Kidney (tissue), 14 donors: ENCODE results near the gene PARP15. TPM values are rescaled to one million over a fixed set of nuclear protein-coding genes. Genes with fewer than 3 reads are reported as not detected.

Experiments used
- DNase-seq, 5 donors: peaks; one replicate each; pipeline ENCODE4 v3.0.0-alpha.2; 2013 to 2020
- FAIRE-seq: peaks from 2 replicates; lab custom pipeline; 2012; peaks lifted over from hg19 to GRCh38; lab: Jason Lieb, UNC
- H3K27ac ChIP-seq, 2 donors: one replicate each; pipeline ENCODE4 v1.7.0; 2013; ENCODE audit warnings: low read depth in 2 of 2, low read length in 2 of 2, inconsistent platforms in 1 of 2
- H3K27me3 ChIP-seq: one replicate; pipeline ENCODE4 v1.7.1; 2013; ENCODE audit warnings: low read length, inconsistent platforms; ENCODE audit not compliant: control insufficient read depth, insufficient read depth
- H3K36me3 ChIP-seq, 3 donors: one replicate each; pipeline versions ENCODE4 v1.7.0 to v1.7.1; 2013; ENCODE audit warnings: low read length in 3 of 3, control low read depth in 1 of 3, inconsistent platforms in 1 of 3; ENCODE audit not compliant: insufficient read depth in 3 of 3, control insufficient read depth in 2 of 3
- H3K4me1 ChIP-seq, 3 donors: one replicate each; pipeline versions ENCODE4 v1.7.0 to v1.7.1; 2013; ENCODE audit warnings: low read length in 3 of 3, inconsistent platforms in 1 of 3, low read depth in 1 of 3; ENCODE audit not compliant: control insufficient read depth in 2 of 3, insufficient read depth in 2 of 3
- H3K4me3 ChIP-seq, 3 donors: one replicate each; pipeline versions ENCODE4 v1.7.0 to v1.8.1; 2013; ENCODE audit warnings: low read length in 3 of 3, control low read depth in 1 of 3, inconsistent platforms in 1 of 3
- H3K9ac ChIP-seq, 3 donors: one replicate each; pipeline versions ENCODE4 v1.7.0 to v1.7.1; 2013; ENCODE audit warnings: low read length in 3 of 3, control low read depth in 1 of 3, inconsistent platforms in 1 of 3
- H3K9me3 ChIP-seq, 3 donors: one replicate each; pipeline versions ENCODE4 v1.7.0 to v1.7.1; 2013; ENCODE audit warnings: low read length in 3 of 3, control low read depth in 1 of 3, inconsistent platforms in 1 of 3; ENCODE audit not compliant: control insufficient read depth in 2 of 3, insufficient read depth in 1 of 3
- CTCF ChIP-seq: IDR thresholded peaks from 3 replicates; pipeline ENCODE4 v1.5.1; 2012; ENCODE audit warnings: mild to moderate bottlenecking, moderate library complexity, borderline replicate concordance; ENCODE audit not compliant: insufficient read depth; ENCODE audit errors: extremely low read depth
- intact Hi-C: fragments of 100-400 bp; cut with DNase I; formaldehyde crosslinking; loops from one replicate; pipeline ENCODE4 v1.11.1; 2022
- polyA plus RNA-seq: library from polyadenylated mRNA; stranded (reverse); fragments of 350-450 nt; fragmentation: Illumina TruSeq; extraction: RNeasy Lipid Tissue Mini Kit (QIAGEN cat#74804); gene quantifications from one replicate; pipeline ENCODE4 v1.2.3, GENCODE V29; 2014; ENCODE audit warnings: low read depth, low replicate concordance; ENCODE audit not compliant: insufficient read depth
- total RNA-seq: library from RNA; stranded (reverse); fragmentation: NEBNext Ultra II Directional; extraction: Animal tissue kit (Norgen Biotek cat#: 25700); gene quantifications from one replicate; pipeline ENCODE4 v1.2.1, GENCODE V29; 2021
- donor health status: control.
- donor health status: control.
- donor health status: control.
- donor health status: control.
- donor health status: control.
- donor health status: DM: yes; HTN: yes; CAD: no.
- donor health status: Normal renal cell carcinoma (clear cell type).

Gene PARP15
- total and polyA plus RNA-seq, 2 donors from 2014 or later: 4.9 TPM; not detected in 1

- no peak for FAIRE-seq
- no peak for TF ChIP-seq CTCF
- H3K27me3 ChIP-seq: no peaks in the 10 kb centered on the region
- H3K9ac ChIP-seq: no peak overlapping the region
- H3K4me3 ChIP-seq: no peak overlapping the region
- no peak for DNase-seq
- no peak overlapping the region for H3K27ac ChIP-seq
- H3K9me3 ChIP-seq: no peaks in the 10 kb centered on the region
- H3K36me3 ChIP-seq: no peaks in the 10 kb centered on the region
- H3K4me1 ChIP-seq: no peaks in the 10 kb centered on the region
- intact Hi-C loops: no loop called here
Measured at GRCh38 chr3:122628567-122628966, 51.1 kb downstream of the PARP15 start.

DNA sequence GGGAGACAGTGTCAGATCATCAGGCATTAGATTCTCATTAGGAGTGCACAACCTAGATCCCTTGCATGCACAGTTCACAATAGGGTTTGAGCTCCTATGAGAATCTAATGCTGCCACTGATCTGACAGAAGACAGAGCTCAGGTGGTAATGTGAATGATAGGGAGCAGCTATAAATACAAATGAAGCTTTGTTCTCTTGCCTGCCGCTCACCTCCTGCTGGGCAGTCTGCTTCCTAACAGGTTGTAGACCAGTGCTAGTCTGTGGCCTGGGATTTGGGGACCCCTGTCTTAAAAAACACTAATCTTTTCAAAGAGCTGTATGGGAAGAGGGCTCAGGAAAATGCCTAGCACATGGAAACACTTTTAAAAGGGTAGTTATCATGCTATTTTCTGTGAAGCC lies 52.3 kb downstream of the PARP15 start:
- H3K9me3 ChIP-seq: no peaks in the 10 kb centered on the region
- H3K27me3 ChIP-seq: no peaks in the 10 kb centered on the region
- no peak overlapping the region for H3K27ac ChIP-seq
- FAIRE-seq (no peak), DNase-seq (no peak)
- TF ChIP-seq CTCF: no peak
- no peaks in the 10 kb centered on the region for H3K36me3 ChIP-seq
- H3K9ac ChIP-seq: no peak overlapping the region
- intact Hi-C loops: no loop called here
- H3K4me1 ChIP-seq: no peaks in the 10 kb centered on the region
- no peak overlapping the region for H3K4me3 ChIP-seq

DNA sequence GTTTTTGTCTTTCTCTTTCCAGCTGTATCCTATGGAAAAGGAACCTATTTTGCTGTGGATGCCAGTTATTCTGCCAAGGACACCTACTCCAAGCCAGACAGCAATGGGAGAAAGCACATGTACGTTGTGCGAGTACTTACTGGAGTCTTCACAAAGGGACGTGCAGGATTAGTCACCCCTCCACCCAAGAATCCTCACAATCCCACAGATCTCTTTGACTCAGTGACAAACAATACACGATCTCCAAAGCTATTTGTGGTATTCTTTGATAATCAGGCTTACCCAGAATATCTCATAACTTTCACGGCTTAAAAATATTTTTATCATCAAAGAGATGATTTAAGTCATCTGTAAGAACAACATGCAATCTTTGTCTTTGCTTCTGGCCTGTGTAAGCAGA lies 58.3 kb downstream of the PARP15 start:
- Histone ChIP-seq H3K27ac (no peak overlapping the region), H3K27me3 (no peaks in the 10 kb centered on the region), H3K4me1 (no peaks in the 10 kb centered on the region), H3K9ac (no peak overlapping the region), H3K4me3 (no peak overlapping the region), H3K9me3 (no peaks in the 10 kb centered on the region), H3K36me3 (no peaks in the 10 kb centered on the region)
- intact Hi-C loops: no loop called here
- DNase-seq: no peak
- no peak for FAIRE-seq
- no peak for TF ChIP-seq CTCF

GRCh38 chr3:122636697-122637096 lies 59.2 kb downstream of the PARP15 start:
- Histone ChIP-seq H3K9me3 (no peaks in the 10 kb centered on the region), H3K27me3 (no peaks in the 10 kb centered on the region), H3K4me1 (no peaks in the 10 kb centered on the region), H3K36me3 (no peaks in the 10 kb centered on the region), H3K4me3 (no peak overlapping the region), H3K27ac (no peak overlapping the region), H3K9ac (no peak overlapping the region)
- DNase-seq: no peak
- no peak for TF ChIP-seq CTCF
- FAIRE-seq: no peak
- intact Hi-C loops: no loop called here
